ENCODE results near the gene CNN1.
A peak's percentile ranks its signal among the peaks of the same experiment; 100 is the strongest.

Gene CNN1

GRCh38 chr19:11513946-11514345 is 24.7 kb upstream of the CNN1 start:
- Histone ChIP-seq H3K36me3 (replicated peaks; ENCODE audit: low read depth, low read length) (peaks cover 10% of the 10 kb centered on the region), H3K79me2 (ENCODE audit: low read length) (no peaks in the 10 kb centered on the region), H3K9me3 (ENCODE audit: insufficient read depth, low read length) (no peaks in the 10 kb centered on the region), H3K4me2 (ENCODE audit: low read length) (no peak overlapping the region), H3K27me3 (ENCODE audit: low read depth, low read length) (no peaks in the 10 kb centered on the region), H3K27ac (ENCODE audit: low read length) (no peak overlapping the region), H3K4me1 (ENCODE audit: low read length) (no peaks in the 10 kb centered on the region), H2AFZ (ENCODE audit: low read depth, low read length) (no peak overlapping the region), H3K9ac (ENCODE audit: low read length) (no peak overlapping the region), H4K20me1 (ENCODE audit: insufficient read depth, low read length) (no peaks in the 10 kb centered on the region), H3K4me3 (ENCODE audit: low read length) (no peak overlapping the region)
- TF ChIP-seq EZH2phosphoT487 (IDR thresholded peaks at IDR 0.05; ENCODE audit: low read depth): no peak
- no peak for TF ChIP-seq CTCF (IDR thresholded peaks at IDR 0.05; ENCODE audit: low read depth, low read length)

GRCh38 chr19:11519138-11519537 is 19.5 kb upstream of the CNN1 start:
- Histone ChIP-seq H2AFZ (ENCODE audit: low read depth, low read length) (no peak overlapping the region), H3K36me3 (replicated peaks; ENCODE audit: low read depth, low read length) (peaks cover 16% of the 10 kb centered on the region), H3K9ac (ENCODE audit: low read length) (no peak overlapping the region), H3K27me3 (ENCODE audit: low read depth, low read length) (no peaks in the 10 kb centered on the region), H4K20me1 (ENCODE audit: insufficient read depth, low read length) (no peaks in the 10 kb centered on the region), H3K4me2 (ENCODE audit: low read length) (no peak overlapping the region), H3K4me3 (ENCODE audit: low read length) (no peak overlapping the region), H3K27ac (ENCODE audit: low read length) (no peak overlapping the region), H3K4me1 (ENCODE audit: low read length) (no peaks in the 10 kb centered on the region), H3K9me3 (ENCODE audit: insufficient read depth, low read length) (no peaks in the 10 kb centered on the region), H3K79me2 (ENCODE audit: low read length) (no peaks in the 10 kb centered on the region; the same call in 1 of the 2 replicates)
- TF ChIP-seq CTCF (IDR thresholded peaks at IDR 0.05; ENCODE audit: low read depth, low read length): no peak
- TF ChIP-seq EZH2phosphoT487 (IDR thresholded peaks at IDR 0.05; ENCODE audit: low read depth): no peak

GRCh38 chr19:11528551-11529341 is 9.9 kb upstream of the CNN1 start, which contains the start of gene ECSIT:
TSS of gene ECSIT (minus strand) at chr19:11529134. CDS start at chr19:11519170, 9,964 bp downstream.
- Histone ChIP-seq H3K4me1 (ENCODE audit: low read length) (peaks cover 7% of the 10 kb centered on the region), H3K36me3 (replicated peaks; ENCODE audit: low read depth, low read length) (peaks cover 5% of the 10 kb centered on the region), H3K79me2 (ENCODE audit: low read length) (peaks cover 20% of the 10 kb centered on the region), H3K9ac (ENCODE audit: low read length) (peak within 1 kb of the TSS; percentile 68), H3K27ac (ENCODE audit: low read length) (peak within 1 kb of the TSS; percentile 57), H3K9me3 (ENCODE audit: insufficient read depth, low read length) (no peaks in the 10 kb centered on the region), H2AFZ (ENCODE audit: low read depth, low read length) (peak within 1 kb of the TSS; percentile 75), H4K20me1 (ENCODE audit: insufficient read depth, low read length) (no peaks in the 10 kb centered on the region), H3K4me3 (ENCODE audit: low read length) (peak within 1 kb of the TSS; percentile 88), H3K27me3 (ENCODE audit: low read depth, low read length) (no peaks in the 10 kb centered on the region), H3K4me2 (ENCODE audit: low read length) (peak within 1 kb of the TSS; percentile 82)
- no peak for TF ChIP-seq EZH2phosphoT487 (IDR thresholded peaks at IDR 0.05; ENCODE audit: low read depth)
- TF ChIP-seq CTCF (IDR thresholded peaks at IDR 0.05; ENCODE audit: low read depth, low read length): no peak

- H3K9me3 ChIP-seq (ENCODE audit: insufficient read depth, low read length): no peaks in the 10 kb centered on the region
- peaks cover under 1% of the 10 kb centered on the region for H3K36me3 ChIP-seq (replicated peaks; ENCODE audit: low read depth, low read length)
- TF ChIP-seq CTCF (IDR thresholded peaks at IDR 0.05; ENCODE audit: low read depth, low read length): 0 out of 2 replicates have a peak, but pooled peaks have one; percentile 14
- no peak for TF ChIP-seq EZH2phosphoT487 (IDR thresholded peaks at IDR 0.05; ENCODE audit: low read depth)
- H3K4me3 ChIP-seq (ENCODE audit: low read length): no peak overlapping the region
- H3K27me3 ChIP-seq (ENCODE audit: low read depth, low read length): no peaks in the 10 kb centered on the region
- peaks cover 22% of the 10 kb centered on the region for H3K4me1 ChIP-seq (ENCODE audit: low read length)
- H3K27ac ChIP-seq (ENCODE audit: low read length): no peak overlapping the region
- H3K9ac ChIP-seq (ENCODE audit: low read length): no peak overlapping the region
- H2AFZ ChIP-seq (ENCODE audit: low read depth, low read length): no peak overlapping the region
- peaks cover 20% of the 10 kb centered on the region for H3K79me2 ChIP-seq (ENCODE audit: low read length)
- no peaks in the 10 kb centered on the region for H4K20me1 ChIP-seq (ENCODE audit: insufficient read depth, low read length)
- no peak overlapping the region for H3K4me2 ChIP-seq (ENCODE audit: low read length)
Observed at GRCh38 chr19:11530432-11530831, 8.2 kb upstream of the CNN1 start.

Measured in OCI-LY3 (cell line).